Measurements from ENCODE around the gene INSRR. TPM values are rescaled to one million over a fixed set of nuclear protein-coding genes. Genes with fewer than 3 reads are reported as not detected.

Gene INSRR
- total RNA-seq, 1 donor from 2014 or later: not detected

GRCh38 chr1:156814571-156815260 is 44.2 kb downstream of the INSRR start:
- no peak overlapping the region for H3K4me3 ChIP-seq (ENCODE audit: low read depth, low read length)
- no peak for DNase-seq (ENCODE audit: low read depth)
- no peak for TF ChIP-seq CTCF (conservative IDR thresholded peaks at IDR 0.05; ENCODE audit: low read depth, low read length)

- H3K4me3 ChIP-seq (ENCODE audit: low read depth, low read length): peak overlapping the region; percentile 54
- no peak for DNase-seq (ENCODE audit: low read depth)
- peak; percentile 60 for TF ChIP-seq CTCF (conservative IDR thresholded peaks at IDR 0.05; ENCODE audit: low read depth, low read length)
Measured at GRCh38 chr1:156813750-156814570, 45.0 kb downstream of the INSRR start.

GRCh38 chr1:156813298-156813697 is 45.6 kb downstream of the INSRR start:
- peak overlapping the region; percentile 54 for H3K4me3 ChIP-seq (ENCODE audit: low read depth, low read length)
- DNase-seq (ENCODE audit: low read depth): no peak
- TF ChIP-seq CTCF (conservative IDR thresholded peaks at IDR 0.05; ENCODE audit: low read depth, low read length): no peak

- no peak for TF ChIP-seq CTCF (conservative IDR thresholded peaks at IDR 0.05; ENCODE audit: low read depth, low read length)
- DNase-seq (ENCODE audit: low read depth): no peak
- H3K4me3 ChIP-seq (ENCODE audit: low read depth, low read length): no peak overlapping the region
Measured at GRCh38 chr1:156812293-156812990, 46.5 kb downstream of the INSRR start.

GRCh38 chr1:156811168-156811567 is 47.7 kb downstream of the INSRR start:
- no peak for DNase-seq (ENCODE audit: low read depth)
- no peak overlapping the region for H3K4me3 ChIP-seq (ENCODE audit: low read depth, low read length)
- TF ChIP-seq CTCF (conservative IDR thresholded peaks at IDR 0.05; ENCODE audit: low read depth, low read length): no peak

GRCh38 chr1:156809711-156810366 is 49.1 kb downstream of the INSRR start:
- DNase-seq (ENCODE audit: low read depth): no peak
- no peak for TF ChIP-seq CTCF (conservative IDR thresholded peaks at IDR 0.05; ENCODE audit: low read depth, low read length)
- no peak overlapping the region for H3K4me3 ChIP-seq (ENCODE audit: low read depth, low read length)

All from epithelial cell of proximal tubule (primary cell).